Gastroesophageal sphincter (tissue), 4 donors: ENCODE results near the gene FABP7. TPM values are rescaled to one million over a fixed set of nuclear protein-coding genes. Genes with fewer than 3 reads are reported as not detected.

Experiments
- ATAC-seq: fragments of 150-250 bp; one replicate; pipeline ENCODE4 v1.9.1; 2016; ENCODE audit warnings: mild to moderate bottlenecking, moderate library complexity
- H3K27ac ChIP-seq, 4 donors: fragments of 200-600 bp; sonication (generic) in 3 of 4; 1 replicate in 3 of 4; 2 replicates in 1 of 4; pipeline ENCODE4 v1.5.1; 2016 to 2019
- H3K27me3 ChIP-seq: fragments of 200-600 bp; sonication (generic); one replicate; pipeline ENCODE4 v1.5.1; 2019
- H3K36me3 ChIP-seq, 2 donors: fragments of 200-600 bp; sonication (generic); one replicate each; pipeline ENCODE4 v1.5.1; 2019; ENCODE audit warnings: control low read depth in 1 of 2
- H3K4me1 ChIP-seq, 3 donors: fragments of 200-600 bp; sonication (generic); 1 replicate in 2 of 3; 2 replicates in 1 of 3; pipeline ENCODE4 v1.5.1; 2016 to 2019; ENCODE audit warnings: control low read depth in 2 of 3
- H3K4me3 ChIP-seq, 2 donors: fragments of 200-600 bp; sonication (generic); one replicate each; pipeline ENCODE4 v1.5.1; 2019; ENCODE audit warnings: mild to moderate bottlenecking in 1 of 2, moderate library complexity in 1 of 2
- H3K9me3 ChIP-seq, 3 donors: fragments of 200-600 bp; sonication (generic); one replicate each; pipeline ENCODE4 v1.5.1; 2017 to 2019; ENCODE audit warnings: control low read depth in 2 of 3
- CTCF ChIP-seq, 4 experiments: fragments of 200-600 bp in 2 of 4; fragments of 450-650 bp in 2 of 4; sonication (generic) in 1 of 4; IDR thresholded peaks; one replicate each; pipeline ENCODE4 v1.5.1; 2017 to 2019; ENCODE audit warnings: antibody characterized with exemption in 4 of 4, mild to moderate bottlenecking in 2 of 4, moderate library complexity in 2 of 4
- EP300 ChIP-seq: sonication (generic); formaldehyde crosslinking; IDR thresholded peaks from one replicate; pipeline ENCODE4 v1.6.1; 2017; ENCODE audit warnings: antibody characterized with exemption, mild to moderate bottlenecking
- POLR2A ChIP-seq, 2 donors: fragments of 450-650 bp; IDR thresholded peaks; one replicate each; pipeline ENCODE4 v1.6.1; 2017; ENCODE audit warnings: antibody characterized with exemption in 2 of 2, mild to moderate bottlenecking in 2 of 2, moderate library complexity in 1 of 2
- POLR2AphosphoS5 ChIP-seq: sonication (generic); formaldehyde crosslinking; IDR thresholded peaks from one replicate; pipeline ENCODE4 v1.6.1; 2017; ENCODE audit warnings: antibody characterized with exemption
- WGBS, 2 donors: methylation state at CpG; one replicate each; pipeline ENCODE4 v1.1.5; 2018; ENCODE audit warnings: low coverage in 1 of 2; 5-methylcytosine and 5-hydroxymethylcytosine counted together
- total RNA-seq, 4 donors: library from RNA; depleted of rRNA; stranded (reverse); fragments of >200 nt; gene quantifications; one replicate each; pipeline ENCODE4 v1.1.0, GENCODE V29; 2016

Gene FABP7
- total RNA-seq, 4 donors from 2014 or later: 0.15 TPM; not detected in 3

- H3K27me3 ChIP-seq: no peaks in the 10 kb centered on the region
- H3K4me1 ChIP-seq: no peaks in the 10 kb centered on the region
- no peak for ATAC-seq
- no peaks in the 10 kb centered on the region for H3K9me3 ChIP-seq
- no peak overlapping the region for H3K4me3 ChIP-seq
- TF ChIP-seq CTCF (IDR thresholded peaks at IDR 0.05) (no peak), EP300 (no peak), POLR2AphosphoS5 (no peak), POLR2A (IDR thresholded peaks at IDR 0.05) (no peak)
- H3K27ac ChIP-seq: no peak overlapping the region
- 63 to 74% methylated on average over 5 of the region's 5 CpGs for WGBS, 2 donors
- no peaks in the 10 kb centered on the region for H3K36me3 ChIP-seq
Measured at GRCh38 chr6:122754191-122754731, 25.3 kb upstream of the FABP7 start.

GRCh38 chr6:122755901-122756300 is 23.6 kb upstream of the FABP7 start:
- TF ChIP-seq CTCF (IDR thresholded peaks at IDR 0.05): no peak
- no peak for TF ChIP-seq POLR2AphosphoS5
- no peak for TF ChIP-seq POLR2A (IDR thresholded peaks at IDR 0.05)
- no peak for TF ChIP-seq EP300
- no peak overlapping the region for H3K27ac ChIP-seq
- 62 to 87% methylated on average over 5 to 9 of the region's 9 CpGs for WGBS, 2 donors
- no peaks in the 10 kb centered on the region for H3K9me3 ChIP-seq
- H3K4me3 ChIP-seq: no peak overlapping the region
- ATAC-seq: no peak
- H3K27me3 ChIP-seq: no peaks in the 10 kb centered on the region
- no peaks in the 10 kb centered on the region for H3K36me3 ChIP-seq
- no peaks in the 10 kb centered on the region for H3K4me1 ChIP-seq

GRCh38 chr6:122758927-122759334 is 20.6 kb upstream of the FABP7 start:
- Histone ChIP-seq H3K27ac (no peak overlapping the region), H3K4me1 (no peaks in the 10 kb centered on the region), H3K27me3 (no peaks in the 10 kb centered on the region), H3K36me3 (no peaks in the 10 kb centered on the region), H3K4me3 (no peak overlapping the region), H3K9me3 (no peaks in the 10 kb centered on the region)
- TF ChIP-seq EP300 (no peak), POLR2AphosphoS5 (no peak), POLR2A (IDR thresholded peaks at IDR 0.05) (no peak), CTCF (IDR thresholded peaks at IDR 0.05) (no peak)
- no peak for ATAC-seq
- WGBS, 2 donors: 25 to 42% methylated on average over 1 of the region's 1 CpG

GRCh38 chr6:122760330-122760729 is 19.2 kb upstream of the FABP7 start:
- H3K27me3 ChIP-seq: no peaks in the 10 kb centered on the region
- no peak overlapping the region for H3K27ac ChIP-seq
- H3K36me3 ChIP-seq: no peaks in the 10 kb centered on the region
- no peaks in the 10 kb centered on the region for H3K9me3 ChIP-seq
- no peaks in the 10 kb centered on the region for H3K4me1 ChIP-seq
- ATAC-seq: no peak
- TF ChIP-seq POLR2A (IDR thresholded peaks at IDR 0.05) (no peak), CTCF (IDR thresholded peaks at IDR 0.05) (no peak), EP300 (no peak), POLR2AphosphoS5 (no peak)
- no peak overlapping the region for H3K4me3 ChIP-seq

- Histone ChIP-seq H3K27ac (no peak overlapping the region), H3K4me1 (no peaks in the 10 kb centered on the region), H3K9me3 (no peaks in the 10 kb centered on the region), H3K4me3 (no peak overlapping the region), H3K27me3 (peaks cover 5% of the 10 kb centered on the region), H3K36me3 (no peaks in the 10 kb centered on the region)
- ATAC-seq: no peak
- no peak for TF ChIP-seq EP300
- no peak for TF ChIP-seq POLR2A (IDR thresholded peaks at IDR 0.05)
- TF ChIP-seq POLR2AphosphoS5: no peak
- no peak for TF ChIP-seq CTCF (IDR thresholded peaks at IDR 0.05)
Measured at GRCh38 chr6:122766256-122766655, 13.3 kb upstream of the FABP7 start.
